SU-DHL-6 (cell line): ENCODE data around the gene PARVA.

Source experiments
- H2AFZ ChIP-seq: fragments of 200-600 bp; sonication (generic); 2 replicates; pipeline ENCODE4 v1.6.1; 2014; ENCODE audit warnings: low read depth, mild to moderate bottlenecking, moderate library complexity, mixed read lengths, antibody characterized with exemption, low read length; ENCODE audit not compliant: severe bottlenecking
- H3F3A ChIP-seq: fragments of 200-600 bp; shearing (Covaris generic); 2 replicates; pipeline ENCODE4 v1.6.0; 2016; ENCODE audit warnings: antibody characterized with exemption, mild to moderate bottlenecking; ENCODE audit not compliant: insufficient read depth
- H3K27ac ChIP-seq: fragments of 200-600 bp; sonication (generic); 2 replicates; pipeline ENCODE4 v1.5.1; 2016; ENCODE audit warnings: low read depth, mild to moderate bottlenecking, low read length, moderate library complexity, mixed read lengths
- H3K27me3 ChIP-seq: fragments of 200-600 bp; sonication (generic), shearing (Covaris generic); 2 replicates; pipeline ENCODE4 v1.6.0; 2014; ENCODE audit warnings: mild to moderate bottlenecking, low read length
- H3K36me3 ChIP-seq: fragments of 200-600 bp; sonication (generic); 2 replicates; pipeline ENCODE4 v1.6.1; 2014; ENCODE audit warnings: mild to moderate bottlenecking, low read length, mixed read lengths
- H3K4me2 ChIP-seq: fragments of 300-600, 200-600 bp; shearing (Covaris generic), sonication (generic); 2 replicates; pipeline ENCODE4 v1.6.0; 2014; ENCODE audit warnings: low read length, low read depth, mild to moderate bottlenecking; ENCODE audit not compliant: poor library complexity, severe bottlenecking
- H3K4me3 ChIP-seq: fragments of 200-600 bp; sonication (generic); 2 replicates; pipeline ENCODE4 v1.5.1; 2014; ENCODE audit warnings: antibody characterized with exemption, low read length, mild to moderate bottlenecking, mixed read lengths; ENCODE audit not compliant: insufficient read depth, poor library complexity, severe bottlenecking
- H3K79me2 ChIP-seq: fragments of 200-600 bp; sonication (generic); 2 replicates; pipeline ENCODE4 v1.6.1; 2014; ENCODE audit warnings: mild to moderate bottlenecking, low read length, moderate library complexity; ENCODE audit not compliant: insufficient read depth
- H3K9ac ChIP-seq: fragments of 200-600 bp; sonication (generic); 2 replicates; pipeline ENCODE4 v1.7.0; 2014; ENCODE audit warnings: mild to moderate bottlenecking, low read length
- H3K9me2 ChIP-seq: fragments of 200-600 bp; sonication (generic); replicated peaks from 2 replicates; pipeline ENCODE4 v1.6.1; 2014; ENCODE audit warnings: low read length; ENCODE audit not compliant: insufficient read depth
- H3K9me3 ChIP-seq: fragments of 200-600 bp; sonication (generic); 2 replicates; pipeline ENCODE4 v1.6.1; 2014; ENCODE audit warnings: low read length, mixed read lengths; ENCODE audit not compliant: insufficient read depth
- H4K20me1 ChIP-seq: fragments of 200-600 bp; sonication (generic); 2 replicates; pipeline ENCODE4 v1.6.1; 2014; ENCODE audit warnings: low read depth, mild to moderate bottlenecking, antibody characterized with exemption, low read length, moderate library complexity, mixed read lengths
- EZH2phosphoT487 ChIP-seq: fragments of 200-600 bp; sonication (generic), shearing (Covaris generic); conservative IDR thresholded peaks from 2 replicates; pipeline ENCODE4 v1.6.1; 2018; ENCODE audit warnings: mild to moderate bottlenecking, antibody characterized with exemption, low read length, moderate library complexity, mixed read lengths
- TF ChIP-seq, protein P1 (sequence below): fragments of 200-600 bp; sonication (generic); IDR thresholded peaks from one replicate; pipeline ENCODE4 v1.5.1; 2017; ENCODE audit warnings: antibody characterized with exemption, mild to moderate bottlenecking, low read length, moderate library complexity; ENCODE audit not compliant: insufficient read depth, poor library complexity, severe bottlenecking

PARVA gene

DNA sequence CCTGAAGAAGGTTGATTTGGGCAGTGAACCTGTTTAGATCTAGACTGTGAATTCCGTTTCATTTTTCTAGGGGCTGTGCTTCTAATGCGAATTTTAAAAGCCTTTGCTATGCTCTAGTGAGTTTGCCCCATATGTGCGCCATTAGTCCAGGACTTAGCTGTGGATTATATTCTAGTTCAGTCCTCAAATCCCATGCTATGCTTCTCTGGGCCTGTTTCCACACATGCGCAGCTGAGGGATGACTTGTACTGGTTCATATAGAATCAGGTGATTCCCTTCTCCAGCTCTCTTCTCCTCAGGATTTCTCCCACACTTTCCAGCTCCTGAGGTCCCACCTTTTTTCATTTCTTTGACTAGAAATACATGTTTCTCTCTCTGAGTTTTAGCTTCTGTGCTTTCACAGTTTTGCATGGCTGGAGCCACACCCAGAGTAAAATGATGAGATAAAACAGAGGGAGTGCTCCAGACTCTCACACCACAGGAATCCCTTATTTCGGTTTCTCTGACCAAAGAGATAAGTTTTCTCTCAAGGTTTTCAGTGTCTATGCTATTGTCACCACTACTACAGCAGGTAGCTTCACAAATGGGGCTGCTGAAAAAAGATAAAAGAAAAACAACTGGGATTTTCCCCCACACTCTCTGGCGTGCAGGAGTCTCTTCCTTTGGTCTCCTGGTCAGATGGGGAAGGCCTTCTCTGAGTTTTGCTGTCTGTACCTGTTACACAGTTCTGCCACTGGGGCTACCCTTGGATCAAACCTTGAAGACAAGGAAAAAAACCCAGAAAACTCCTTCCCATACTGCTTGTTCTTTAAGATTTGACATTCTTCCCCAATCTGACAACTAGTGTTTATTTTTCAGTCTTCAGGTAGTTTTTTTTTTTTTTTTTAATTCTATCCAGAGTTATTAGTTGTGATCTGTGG is 200.6 kb downstream of the PARVA start:
- Histone ChIP-seq H3K4me2 (no peak overlapping the region), H3K36me3 (no peaks in the 10 kb centered on the region), H3K9me2 (no peaks in the 10 kb centered on the region), H3K79me2 (no peaks in the 10 kb centered on the region), H2AFZ (no peak overlapping the region), H3F3A (no peaks in the 10 kb centered on the region), H4K20me1 (no peaks in the 10 kb centered on the region), H3K27ac (no peak overlapping the region), H3K9me3 (no peaks in the 10 kb centered on the region), H3K9ac (no peak overlapping the region), H3K4me3 (no peak overlapping the region), H3K27me3 (no peaks in the 10 kb centered on the region)
- TF ChIP-seq, protein P1, sequence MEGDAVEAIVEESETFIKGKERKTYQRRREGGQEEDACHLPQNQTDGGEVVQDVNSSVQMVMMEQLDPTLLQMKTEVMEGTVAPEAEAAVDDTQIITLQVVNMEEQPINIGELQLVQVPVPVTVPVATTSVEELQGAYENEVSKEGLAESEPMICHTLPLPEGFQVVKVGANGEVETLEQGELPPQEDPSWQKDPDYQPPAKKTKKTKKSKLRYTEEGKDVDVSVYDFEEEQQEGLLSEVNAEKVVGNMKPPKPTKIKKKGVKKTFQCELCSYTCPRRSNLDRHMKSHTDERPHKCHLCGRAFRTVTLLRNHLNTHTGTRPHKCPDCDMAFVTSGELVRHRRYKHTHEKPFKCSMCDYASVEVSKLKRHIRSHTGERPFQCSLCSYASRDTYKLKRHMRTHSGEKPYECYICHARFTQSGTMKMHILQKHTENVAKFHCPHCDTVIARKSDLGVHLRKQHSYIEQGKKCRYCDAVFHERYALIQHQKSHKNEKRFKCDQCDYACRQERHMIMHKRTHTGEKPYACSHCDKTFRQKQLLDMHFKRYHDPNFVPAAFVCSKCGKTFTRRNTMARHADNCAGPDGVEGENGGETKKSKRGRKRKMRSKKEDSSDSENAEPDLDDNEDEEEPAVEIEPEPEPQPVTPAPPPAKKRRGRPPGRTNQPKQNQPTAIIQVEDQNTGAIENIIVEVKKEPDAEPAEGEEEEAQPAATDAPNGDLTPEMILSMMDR = no peak
- TF ChIP-seq EZH2phosphoT487 = no peak

GRCh38 chr11:12581416-12581815 is 204.0 kb downstream of the PARVA start:
- H3K36me3 ChIP-seq = no peaks in the 10 kb centered on the region
- H4K20me1 ChIP-seq = no peaks in the 10 kb centered on the region
- no peaks in the 10 kb centered on the region for H3F3A ChIP-seq
- H3K4me3 ChIP-seq = no peak overlapping the region
- H3K27me3 ChIP-seq = no peaks in the 10 kb centered on the region
- no peak overlapping the region for H2AFZ ChIP-seq
- TF ChIP-seq, protein P1 = no peak
- no peak for TF ChIP-seq EZH2phosphoT487
- H3K27ac ChIP-seq = no peak overlapping the region
- no peaks in the 10 kb centered on the region for H3K79me2 ChIP-seq
- H3K9me3 ChIP-seq = no peaks in the 10 kb centered on the region
- H3K4me2 ChIP-seq = no peak overlapping the region
- no peaks in the 10 kb centered on the region for H3K9me2 ChIP-seq
- no peak overlapping the region for H3K9ac ChIP-seq

DNA sequence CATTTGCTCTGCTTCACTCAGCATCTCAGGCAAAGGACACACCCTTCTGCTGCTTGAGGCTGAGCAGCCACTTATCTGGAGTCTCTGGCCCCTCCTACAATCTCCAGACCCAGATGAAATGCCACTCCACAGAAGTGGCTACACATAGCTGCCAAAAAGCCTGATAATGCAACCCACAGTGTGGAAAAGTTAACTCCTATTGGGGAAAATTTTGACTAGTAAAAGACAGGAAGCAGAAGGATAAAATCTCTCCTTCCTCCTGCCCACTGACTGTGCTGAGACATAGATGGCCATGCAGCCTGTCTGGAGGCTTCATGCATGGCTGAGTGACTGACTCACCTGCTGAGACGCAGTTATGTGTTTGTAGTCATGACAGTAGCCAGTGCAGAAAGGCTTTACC is 204.6 kb downstream of the PARVA start:
- Histone ChIP-seq H4K20me1 (no peaks in the 10 kb centered on the region), H3K9me2 (no peaks in the 10 kb centered on the region), H3F3A (no peaks in the 10 kb centered on the region), H3K4me2 (no peak overlapping the region), H2AFZ (no peak overlapping the region), H3K9ac (no peak overlapping the region), H3K79me2 (no peaks in the 10 kb centered on the region), H3K36me3 (no peaks in the 10 kb centered on the region), H3K9me3 (no peaks in the 10 kb centered on the region), H3K4me3 (no peak overlapping the region), H3K27me3 (no peaks in the 10 kb centered on the region), H3K27ac (no peak overlapping the region)
- TF ChIP-seq, protein P1 = no peak
- TF ChIP-seq EZH2phosphoT487 = no peak
